Nephron (organoid): Measurements from ENCODE around the gene ACAD8.

Source experiments
- H3K27ac Mint-ChIP-seq, 3 experiments: 2 replicates each; pipeline ENCODE4 v1.8.0; 2020; ENCODE audit warnings: mixed read lengths in 3 of 3, mild to moderate bottlenecking in 2 of 3, moderate library complexity in 1 of 3
- H3K27me3 Mint-ChIP-seq: 2 replicates; pipeline ENCODE4 v1.8.0; 2021; ENCODE audit warnings: low read depth, mild to moderate bottlenecking, moderate library complexity, mixed read lengths
- H3K36me3 Mint-ChIP-seq: 2 replicates; pipeline ENCODE4 v1.8.0; 2020; ENCODE audit warnings: low read depth, mixed read lengths
- H3K4me1 Mint-ChIP-seq: 2 replicates; pipeline ENCODE4 v1.8.0; 2020; ENCODE audit warnings: mixed read lengths
- H3K4me3 Mint-ChIP-seq, 3 experiments: 2 replicates each; pipeline ENCODE4 v1.8.0; 2020; ENCODE audit warnings: mild to moderate bottlenecking in 3 of 3, mixed read lengths in 3 of 3, moderate library complexity in 2 of 3
- H3K9me3 Mint-ChIP-seq: 2 replicates; pipeline ENCODE4 v1.8.0; 2020; ENCODE audit warnings: mixed read lengths
- CTCF ChIP-seq, 3 experiments: fragments of 200-600 bp; sonication (generic); IDR thresholded peaks; one replicate each; pipeline ENCODE4 v1.5.0; 2021; ENCODE audit warnings: antibody characterized with exemption in 3 of 3; ENCODE audit not compliant: unreplicated experiment in 3 of 3

Gene ACAD8

DNA sequence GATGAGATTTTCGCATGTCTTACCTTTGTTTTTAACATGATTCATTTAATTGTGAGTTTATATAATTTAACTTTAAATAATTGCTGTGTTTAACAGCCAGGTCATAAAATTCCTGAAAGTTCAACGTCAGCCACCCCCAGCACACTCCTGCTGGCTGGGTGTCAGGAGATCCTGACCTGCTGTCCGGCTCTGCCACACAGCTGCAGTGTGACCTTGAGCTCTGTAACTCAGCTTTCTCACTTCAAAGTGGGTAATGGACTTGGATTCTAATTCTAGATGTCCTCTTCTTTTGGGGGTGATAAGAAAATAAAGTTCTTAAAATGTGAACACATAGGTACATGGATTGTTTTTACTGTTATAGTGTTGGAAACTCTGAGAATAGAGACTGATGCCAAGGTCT is 18.0 kb upstream of the ACAD8 start:
- Mint-ChIP-seq H3K4me3 (no peak overlapping the region), H3K4me1 (peaks cover 9% of the 10 kb centered on the region), H3K9me3 (no peaks in the 10 kb centered on the region), H3K27ac (no peak overlapping the region), H3K27me3 (no peaks in the 10 kb centered on the region), H3K36me3 (peaks cover 36% of the 10 kb centered on the region)
- TF ChIP-seq CTCF (IDR thresholded peaks at IDR 0.05; ENCODE audit: unreplicated experiment in 3 of 3), result no peak

DNA sequence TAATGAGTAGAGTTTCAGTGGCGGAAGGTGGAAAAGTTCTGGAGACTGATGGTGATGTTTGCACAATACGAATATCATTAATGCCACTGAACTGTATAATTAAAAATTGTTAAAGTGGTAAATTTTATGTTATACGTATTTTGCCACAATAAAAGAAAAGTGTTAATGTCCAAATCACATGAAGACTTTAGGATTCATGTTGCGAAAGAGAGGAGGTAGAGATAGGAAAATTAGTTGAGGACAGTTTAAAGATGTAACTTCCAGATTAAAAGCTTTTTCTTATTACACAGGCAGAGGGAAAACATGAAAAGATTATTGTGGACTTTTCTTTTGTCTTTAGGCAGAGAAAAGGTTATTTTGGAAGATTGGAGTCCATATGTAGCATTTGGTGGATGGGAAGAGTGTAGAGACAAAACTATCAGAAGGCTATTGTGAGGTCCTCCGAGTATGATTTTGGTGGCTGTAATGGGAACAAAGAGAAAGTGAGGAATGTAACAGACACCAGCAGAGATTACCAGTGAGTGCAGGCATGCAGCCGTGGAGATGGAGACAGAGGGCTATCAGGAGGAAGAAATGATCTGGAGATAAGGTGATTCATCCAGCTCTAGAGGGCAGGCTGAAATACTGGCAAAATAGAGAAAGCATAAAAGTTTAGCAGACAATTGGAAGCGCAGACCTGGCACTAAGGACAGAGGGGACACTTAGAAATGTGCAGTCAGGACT is 16.4 kb upstream of the ACAD8 start:
- Mint-ChIP-seq H3K27me3 (no peaks in the 10 kb centered on the region), H3K36me3 (peaks cover 38% of the 10 kb centered on the region), H3K4me3 (no peak overlapping the region), H3K4me1 (no peaks in the 10 kb centered on the region), H3K9me3 (no peaks in the 10 kb centered on the region), H3K27ac (no peak overlapping the region)
- no peak for TF ChIP-seq CTCF (IDR thresholded peaks at IDR 0.05; ENCODE audit: unreplicated experiment in 3 of 3)

- peaks cover 39% of the 10 kb centered on the region for H3K36me3 Mint-ChIP-seq
- H3K4me1 Mint-ChIP-seq, result no peaks in the 10 kb centered on the region
- no peak overlapping the region for H3K4me3 Mint-ChIP-seq
- H3K27ac Mint-ChIP-seq, result no peak overlapping the region
- H3K27me3 Mint-ChIP-seq, result no peaks in the 10 kb centered on the region
- TF ChIP-seq CTCF (IDR thresholded peaks at IDR 0.05; ENCODE audit: unreplicated experiment in 3 of 3), result no peak
- no peaks in the 10 kb centered on the region for H3K9me3 Mint-ChIP-seq
Observed at GRCh38 chr11:134237557-134237922, 15.8 kb upstream of the ACAD8 start.

- Mint-ChIP-seq H3K36me3 (peaks cover 53% of the 10 kb centered on the region), H3K4me1 (no peaks in the 10 kb centered on the region), H3K4me3 (no peak overlapping the region), H3K27me3 (no peaks in the 10 kb centered on the region), H3K27ac (no peak overlapping the region), H3K9me3 (no peaks in the 10 kb centered on the region)
- TF ChIP-seq CTCF (IDR thresholded peaks at IDR 0.05; ENCODE audit: unreplicated experiment in 3 of 3), result no peak
Observed at GRCh38 chr11:134238956-134239355, 14.4 kb upstream of the ACAD8 start.

DNA sequence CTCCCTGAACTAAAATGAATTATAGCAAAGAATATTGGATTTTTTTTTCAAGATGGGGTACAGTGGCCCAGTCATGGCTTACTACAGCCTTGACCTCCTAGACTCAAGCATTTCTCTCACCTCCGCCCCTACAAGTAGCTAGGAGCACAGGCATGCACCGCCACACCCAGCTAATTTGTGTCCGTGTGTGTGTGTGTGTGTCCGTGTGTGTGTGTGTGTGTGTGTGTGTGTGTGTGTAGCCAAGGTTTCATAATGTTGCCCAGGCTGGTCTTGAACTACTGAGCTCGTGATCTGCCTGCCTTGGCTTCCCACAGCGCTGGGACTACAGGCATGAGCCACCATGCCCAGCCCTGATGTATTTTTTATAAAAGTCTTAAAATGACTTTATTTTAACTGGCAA is 12.8 kb upstream of the ACAD8 start:
- Mint-ChIP-seq H3K4me3 (no peak overlapping the region), H3K9me3 (no peaks in the 10 kb centered on the region), H3K27me3 (no peaks in the 10 kb centered on the region), H3K27ac (no peak overlapping the region), H3K4me1 (no peaks in the 10 kb centered on the region), H3K36me3 (peaks cover 53% of the 10 kb centered on the region)
- no peak for TF ChIP-seq CTCF (IDR thresholded peaks at IDR 0.05; ENCODE audit: unreplicated experiment in 3 of 3)

DNA sequence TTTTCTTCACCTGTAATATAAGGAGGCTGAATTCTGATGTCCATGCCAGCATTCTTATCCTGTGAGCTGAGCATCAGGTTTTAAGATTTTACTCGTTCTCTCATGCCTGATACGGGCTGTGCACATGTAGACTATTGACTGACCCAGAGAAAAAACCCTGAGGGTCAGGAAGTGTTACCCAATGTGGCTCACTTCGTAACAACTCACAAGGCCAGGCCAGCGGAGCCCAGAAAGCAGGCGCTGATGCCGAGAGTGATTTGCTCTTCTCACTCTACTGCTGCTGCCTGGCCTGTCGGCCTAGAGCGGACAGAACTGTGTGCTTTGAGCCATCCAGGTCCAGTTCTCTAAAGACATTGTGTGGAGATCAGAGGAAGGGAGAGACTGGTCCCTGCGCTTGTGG is 11.0 kb upstream of the ACAD8 start:
- Mint-ChIP-seq H3K4me3 (no peak overlapping the region), H3K9me3 (no peaks in the 10 kb centered on the region), H3K36me3 (peaks cover 51% of the 10 kb centered on the region), H3K27ac (no peak overlapping the region), H3K27me3 (no peaks in the 10 kb centered on the region), H3K4me1 (no peaks in the 10 kb centered on the region)
- no peak for TF ChIP-seq CTCF (IDR thresholded peaks at IDR 0.05; ENCODE audit: unreplicated experiment in 3 of 3)
